GM19023 (cell line): Measurements from ENCODE around the gene BACH2.
"Not testable (repeated sequence)": the region's sequence is repeated elsewhere in the genome, so short reads cannot be mapped to it uniquely, and the experiment has no call there.

Experiments
- ATAC-seq: cut with Tn5 transposase; IDR thresholded peaks from one replicate; pipeline ENCODE4 v1.9.1; 2021; ENCODE audit warnings: mild to moderate bottlenecking, moderate library complexity; ENCODE audit not compliant: unreplicated experiment

Gene BACH2

GRCh38 chr6:90131614-90132423, 164.8 kb downstream of the BACH2 start:
- no peak for ATAC-seq

- ATAC-seq = no peak
Measured at GRCh38 chr6:90131125-90131524, 165.5 kb downstream of the BACH2 start.

DNA sequence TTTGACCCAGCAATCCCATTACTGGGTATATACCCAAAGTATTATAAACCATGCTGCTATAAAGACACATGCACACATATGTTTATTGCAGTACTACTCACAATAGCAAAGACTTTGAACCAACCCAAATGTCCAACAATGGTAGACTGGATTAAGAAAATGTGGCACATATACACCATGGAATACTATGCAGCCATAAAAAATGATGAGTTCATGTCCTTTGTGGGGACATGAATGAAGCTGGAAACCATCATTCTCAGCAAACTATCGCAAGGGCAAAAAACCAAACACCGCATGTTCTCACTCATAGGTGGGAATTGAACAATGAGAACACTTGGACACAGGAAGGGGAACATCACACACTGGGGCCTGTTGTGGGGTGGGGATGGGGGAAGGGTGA, 168.0 kb downstream of the BACH2 start:
- ATAC-seq = not testable (repeated sequence)

DNA sequence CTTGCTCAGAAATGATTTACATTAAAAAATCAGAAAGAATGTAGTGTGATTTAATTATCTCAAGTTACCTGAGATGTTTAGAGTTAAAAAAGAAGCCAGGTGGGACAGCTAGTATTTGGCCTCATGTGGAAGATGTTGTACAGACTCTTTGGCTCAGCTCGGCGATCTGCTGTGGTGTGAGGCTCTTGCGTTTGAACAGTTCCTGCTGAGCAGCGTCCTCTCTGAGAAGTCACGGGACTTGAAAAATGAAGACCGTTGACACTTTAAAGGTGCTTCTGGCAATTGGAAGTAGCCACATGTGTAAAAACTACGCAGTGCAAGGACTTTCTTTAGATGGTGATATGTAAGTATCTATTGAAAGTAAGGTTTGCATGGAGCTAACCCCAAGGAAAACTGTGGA, 169.0 kb downstream of the BACH2 start:
- no peak for ATAC-seq

- ATAC-seq = no peak
Measured at GRCh38 chr6:90126839-90127238, 169.8 kb downstream of the BACH2 start.

DNA sequence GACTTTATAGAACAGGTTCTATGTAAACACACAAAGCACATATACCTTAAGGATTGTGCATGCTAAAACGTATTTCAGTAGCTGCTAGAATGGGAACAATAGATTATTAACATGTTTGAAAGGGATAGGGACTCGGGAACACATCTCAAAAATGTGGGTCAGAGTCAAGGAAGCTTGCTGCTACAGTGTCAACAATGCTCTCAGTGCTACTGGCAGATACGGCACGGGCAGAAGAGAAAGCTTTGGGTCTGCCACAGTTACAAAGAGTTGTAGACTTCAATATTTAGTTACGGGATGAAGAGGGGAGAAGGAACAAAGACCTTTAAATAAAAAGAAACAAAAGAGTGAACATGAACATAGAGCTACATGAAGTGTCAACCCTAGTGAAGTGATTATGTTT, 170.5 kb downstream of the BACH2 start:
- no peak for ATAC-seq

GRCh38 chr6:90124874-90125510, 171.7 kb downstream of the BACH2 start:
- no peak for ATAC-seq

DNA sequence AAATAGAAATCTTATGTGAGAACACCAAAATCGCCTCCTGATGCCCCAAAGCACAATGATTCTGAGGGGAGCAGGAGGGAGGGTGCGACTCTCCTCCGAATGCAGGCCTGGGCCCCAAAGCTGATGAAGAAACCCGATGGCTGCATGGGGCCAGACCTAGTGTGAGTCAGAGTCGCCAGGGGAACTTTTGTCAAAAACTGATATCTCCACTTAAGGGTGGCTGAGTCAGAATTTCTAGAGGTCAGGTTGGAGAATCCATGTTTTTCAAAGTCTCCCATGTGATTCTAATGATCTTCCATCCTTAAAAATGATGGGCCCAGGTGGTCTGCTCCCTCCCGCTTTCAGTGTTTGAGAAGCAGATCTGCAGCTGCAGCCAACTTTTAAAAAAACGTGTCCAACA, 172.8 kb downstream of the BACH2 start:
- ATAC-seq = no peak

GRCh38 chr6:90121982-90122381, 174.7 kb downstream of the BACH2 start:
- no peak for ATAC-seq

GRCh38 chr6:90120327-90120726, 176.3 kb downstream of the BACH2 start:
- no peak for ATAC-seq

GRCh38 chr6:90119618-90120017, 177.0 kb downstream of the BACH2 start:
- ATAC-seq = no peak

DNA sequence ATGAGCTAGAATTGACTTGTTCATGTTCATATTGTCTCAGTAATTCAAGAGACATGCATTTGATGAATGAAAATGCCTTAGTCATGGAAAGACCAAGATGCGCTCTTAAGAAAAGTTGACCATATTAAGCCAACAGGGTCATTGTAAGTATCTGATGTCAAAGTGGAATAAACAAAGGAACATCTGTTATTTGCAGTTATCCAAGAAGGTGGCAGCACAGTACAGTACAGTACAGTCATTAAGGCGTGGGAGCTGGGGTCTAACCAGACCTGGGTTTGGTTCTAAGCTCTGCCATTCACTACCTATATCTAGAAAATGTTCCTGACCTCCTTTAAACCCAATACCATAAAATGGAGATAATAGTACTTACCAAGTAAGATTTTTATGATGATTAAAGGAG, 178.1 kb downstream of the BACH2 start:
- no peak for ATAC-seq

GRCh38 chr6:90118069-90118468, 178.6 kb downstream of the BACH2 start:
- no peak for ATAC-seq

DNA sequence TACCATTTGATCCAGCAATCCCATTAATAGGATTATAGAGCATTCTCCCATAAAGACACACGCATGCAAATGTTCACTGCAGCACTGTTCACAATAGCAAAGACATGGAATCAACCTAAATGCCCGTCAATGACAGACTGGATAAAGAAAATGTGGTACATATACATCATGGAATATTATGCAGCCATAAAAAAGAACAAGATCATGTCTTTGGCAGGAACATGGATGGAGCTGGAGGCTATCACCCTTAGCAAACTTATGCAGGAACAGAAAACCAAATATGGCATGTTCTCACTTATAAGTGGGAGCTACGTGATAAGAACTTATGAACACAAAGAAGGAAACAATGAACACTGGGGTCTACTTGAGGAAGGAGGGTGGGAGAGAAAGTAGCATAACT, 180.5 kb downstream of the BACH2 start:
- ATAC-seq = not testable (repeated sequence)

DNA sequence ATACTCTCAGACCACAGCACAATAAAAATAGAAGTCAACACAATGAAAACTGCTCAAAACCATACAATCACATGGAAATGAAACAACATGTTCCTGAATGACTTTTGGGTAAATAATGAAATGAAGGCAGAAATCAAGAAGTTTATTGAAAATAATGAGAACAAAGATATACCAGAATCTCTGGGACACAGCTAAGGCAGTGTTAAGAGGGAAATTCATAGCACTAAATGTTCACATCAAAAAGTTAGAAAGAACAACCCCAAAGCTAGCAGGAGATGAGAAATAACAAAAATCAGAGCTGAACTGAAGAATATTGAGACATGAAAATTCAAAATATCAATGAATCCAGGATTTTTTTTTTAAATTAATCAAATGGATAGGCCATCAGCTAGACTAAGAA, 183.3 kb downstream of the BACH2 start:
- ATAC-seq = no peak

DNA sequence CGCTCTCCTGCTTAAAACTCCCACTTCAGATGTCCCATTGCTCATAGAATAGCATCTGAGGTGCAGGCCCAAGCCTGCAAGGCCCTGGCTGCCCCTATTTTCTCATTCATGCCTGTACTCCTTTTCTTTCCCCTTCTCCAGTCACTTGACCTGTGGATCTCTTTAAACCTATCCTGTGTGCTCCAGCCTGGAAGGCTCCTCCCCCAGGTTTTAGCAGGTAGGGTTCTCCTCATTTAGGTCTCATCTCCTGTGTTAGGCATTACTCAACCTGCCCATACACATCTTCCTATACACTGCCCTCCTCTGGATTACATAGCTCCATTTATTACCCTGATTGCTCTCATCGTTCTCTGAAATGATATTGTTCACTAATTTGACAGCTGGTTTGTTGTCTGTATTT, 185.3 kb downstream of the BACH2 start:
- no peak for ATAC-seq

- ATAC-seq = no peak
Measured at GRCh38 chr6:90110971-90111370, 185.7 kb downstream of the BACH2 start.

DNA sequence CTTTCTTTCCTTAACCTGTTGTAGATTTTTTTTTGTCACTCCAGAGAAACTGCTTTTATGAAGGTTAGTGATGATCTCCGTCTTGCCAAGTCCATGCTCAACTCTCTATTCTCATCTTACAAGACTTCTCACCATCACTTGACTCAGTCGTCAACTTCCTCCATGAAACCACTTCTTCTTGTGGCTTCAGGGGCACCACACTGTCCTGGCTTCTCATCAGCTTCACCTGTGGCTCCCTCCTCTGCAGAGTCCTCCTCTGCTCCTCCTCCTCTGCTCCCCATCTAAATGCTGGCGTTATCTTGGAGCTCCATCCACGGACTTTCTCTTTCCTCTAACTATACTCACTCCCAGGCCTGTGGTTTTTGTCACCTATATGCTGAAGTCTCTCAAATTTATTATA, 187.5 kb downstream of the BACH2 start:
- ATAC-seq = no peak

DNA sequence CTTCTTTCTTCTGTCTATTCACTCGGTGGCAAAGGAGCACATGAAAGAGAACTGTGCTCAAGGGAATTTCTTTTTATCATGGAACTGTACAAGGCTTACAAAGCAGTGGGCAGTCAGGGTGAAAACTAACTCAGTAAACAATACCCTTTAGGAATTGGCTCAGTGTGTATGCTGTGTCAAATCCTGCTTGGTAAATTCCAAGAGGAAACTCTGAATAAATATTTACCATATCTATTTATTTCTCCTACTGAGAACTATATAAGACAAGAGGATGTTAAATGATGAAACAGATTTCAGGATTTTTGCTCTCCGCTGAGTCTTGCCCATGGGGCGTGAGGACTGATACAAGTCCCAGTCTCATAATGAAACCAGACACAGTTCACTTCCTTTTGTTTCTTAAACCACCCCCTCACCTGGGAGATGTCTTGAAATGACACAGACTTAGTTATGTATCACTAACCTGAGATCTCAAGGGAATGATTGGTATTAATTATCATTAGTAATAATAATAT, 188.8 kb downstream of the BACH2 start:
- ATAC-seq = peak; percentile 82

- ATAC-seq = no peak
Measured at GRCh38 chr6:90107371-90107770, 189.3 kb downstream of the BACH2 start.

GRCh38 chr6:90106449-90106848, 190.2 kb downstream of the BACH2 start:
- ATAC-seq = no peak

GRCh38 chr6:90105506-90106170, 191.0 kb downstream of the BACH2 start:
- no peak for ATAC-seq
